ENCODE results near the gene PSMG3.

DNA sequence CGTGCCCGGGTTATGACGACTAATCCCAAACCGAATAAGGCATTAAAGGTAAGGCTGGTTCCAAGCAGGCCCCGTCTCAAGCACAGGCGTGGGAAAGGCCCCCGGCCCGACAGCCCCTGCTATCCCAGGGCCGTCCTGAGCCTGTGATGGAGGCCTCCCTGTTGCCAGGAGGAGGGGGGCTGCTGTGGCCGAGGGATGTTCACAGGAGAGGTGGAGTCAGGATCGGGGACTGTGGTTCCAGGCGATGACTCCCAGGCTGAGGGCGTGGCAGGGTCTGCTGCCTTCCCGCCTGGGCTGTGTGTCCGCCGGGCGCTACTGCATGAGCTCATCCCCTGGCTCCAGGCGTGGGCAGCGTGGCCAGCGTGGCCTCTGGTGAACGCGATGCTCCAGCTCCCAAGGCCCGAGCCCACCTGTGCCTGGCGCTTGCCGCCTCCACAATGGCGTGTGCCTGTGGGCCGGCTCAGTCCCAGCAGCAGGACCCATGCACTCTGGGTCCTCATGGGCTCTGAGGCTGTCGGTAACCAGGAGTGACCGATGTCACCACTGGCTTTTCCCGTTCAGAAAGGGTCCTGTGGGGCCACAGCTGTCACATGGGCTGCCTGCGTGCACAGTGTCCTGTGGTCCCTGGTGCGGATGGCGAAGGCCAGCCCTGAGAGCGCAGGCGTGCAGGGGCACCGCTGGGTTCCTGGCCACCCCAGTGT is 30.5 kb downstream of the PSMG3 start:
- no peak for TF ChIP-seq NR1H2 (CRISPR knock-in tag; IDR thresholded peaks at IDR 0.05)
- TF ChIP-seq, protein P1, sequence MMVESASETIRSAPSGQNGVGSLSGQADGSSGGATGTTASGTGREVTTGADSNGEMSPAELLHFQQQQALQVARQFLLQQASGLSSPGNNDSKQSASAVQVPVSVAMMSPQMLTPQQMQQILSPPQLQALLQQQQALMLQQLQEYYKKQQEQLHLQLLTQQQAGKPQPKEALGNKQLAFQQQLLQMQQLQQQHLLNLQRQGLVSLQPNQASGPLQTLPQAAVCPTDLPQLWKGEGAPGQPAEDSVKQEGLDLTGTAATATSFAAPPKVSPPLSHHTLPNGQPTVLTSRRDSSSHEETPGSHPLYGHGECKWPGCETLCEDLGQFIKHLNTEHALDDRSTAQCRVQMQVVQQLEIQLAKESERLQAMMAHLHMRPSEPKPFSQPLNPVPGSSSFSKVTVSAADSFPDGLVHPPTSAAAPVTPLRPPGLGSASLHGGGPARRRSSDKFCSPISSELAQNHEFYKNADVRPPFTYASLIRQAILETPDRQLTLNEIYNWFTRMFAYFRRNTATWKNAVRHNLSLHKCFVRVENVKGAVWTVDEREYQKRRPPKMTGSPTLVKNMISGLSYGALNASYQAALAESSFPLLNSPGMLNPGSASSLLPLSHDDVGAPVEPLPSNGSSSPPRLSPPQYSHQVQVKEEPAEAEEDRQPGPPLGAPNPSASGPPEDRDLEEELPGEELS (CRISPR knock-in tag; IDR thresholded peaks at IDR 0.05): no peak
